BLaER1 (cell line): ENCODE results near the gene ATXN2.
A peak's percentile ranks its signal among the peaks of the same experiment; 100 is the strongest.

Source experiments
- H3K27ac ChIP-seq: shearing (Covaris generic); formaldehyde crosslinking; 2 replicates; pipeline ENCODE4 v1.8.1; 2022
- H3K27me3 ChIP-seq: shearing (Covaris generic); formaldehyde crosslinking; 2 replicates; pipeline ENCODE4 v1.8.1; 2022
- H3K36me3 ChIP-seq: shearing (Covaris generic); formaldehyde crosslinking; 2 replicates; pipeline ENCODE4 v1.8.1; 2022
- H3K4me1 ChIP-seq: shearing (Covaris generic); formaldehyde crosslinking; 2 replicates; pipeline ENCODE4 v1.8.1; 2022
- H3K4me2 ChIP-seq: shearing (Covaris generic); formaldehyde crosslinking; 2 replicates; pipeline ENCODE4 v1.8.1; 2022
- H3K4me3 ChIP-seq: shearing (Covaris generic); formaldehyde crosslinking; 2 replicates; pipeline ENCODE4 v1.8.1; 2022
- H3K9ac ChIP-seq: shearing (Covaris generic); formaldehyde crosslinking; 2 replicates; pipeline ENCODE4 v1.8.1; 2022
- H3K9me3 ChIP-seq: shearing (Covaris generic); formaldehyde crosslinking; 2 replicates; pipeline ENCODE4 v1.8.1; 2022
- H4K20me1 ChIP-seq: shearing (Covaris generic); formaldehyde crosslinking; 2 replicates; pipeline ENCODE4 v1.8.1; 2022
- Cebpa-rat ChIP-seq: shearing (Covaris generic); IDR thresholded peaks from 2 replicates; pipeline ENCODE4 v1.8.1; 2022

Gene ATXN2

DNA sequence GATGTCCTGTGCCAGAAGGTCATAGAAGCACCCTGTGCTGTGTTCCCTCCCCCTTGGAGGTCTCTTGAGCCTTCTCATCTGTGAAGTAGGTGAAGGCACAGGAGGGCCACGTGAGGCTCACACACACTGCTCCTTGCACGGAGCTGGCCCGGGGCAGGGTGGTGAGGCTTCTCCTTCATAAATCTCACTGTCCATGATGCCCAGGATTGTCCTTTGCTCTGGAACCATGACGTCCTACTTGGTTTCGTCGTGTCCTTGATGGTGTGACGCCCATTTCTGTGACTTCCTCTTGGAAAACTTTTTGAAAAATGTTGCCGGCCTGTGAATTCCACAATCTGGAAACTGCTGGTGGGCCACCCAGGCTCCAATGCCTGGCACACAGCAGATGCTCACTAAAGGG lies 159.0 kb downstream of the ATXN2 start:
- peak overlapping the region; percentile 20; the same call in 1 of the 2 replicates for H3K27ac ChIP-seq
- no peak overlapping the region for H3K9ac ChIP-seq
- H3K9me3 ChIP-seq, result no peaks in the 10 kb centered on the region
- H3K4me2 ChIP-seq, result peak overlapping the region; percentile 90
- no peaks in the 10 kb centered on the region for H3K27me3 ChIP-seq
- H3K4me1 ChIP-seq, result peaks cover 100% of the 10 kb centered on the region
- TF ChIP-seq Cebpa-rat, result no peak
- H4K20me1 ChIP-seq, result peaks cover 100% of the 10 kb centered on the region
- H3K4me3 ChIP-seq, result no peak overlapping the region
- H3K36me3 ChIP-seq, result peaks cover 45% of the 10 kb centered on the region

DNA sequence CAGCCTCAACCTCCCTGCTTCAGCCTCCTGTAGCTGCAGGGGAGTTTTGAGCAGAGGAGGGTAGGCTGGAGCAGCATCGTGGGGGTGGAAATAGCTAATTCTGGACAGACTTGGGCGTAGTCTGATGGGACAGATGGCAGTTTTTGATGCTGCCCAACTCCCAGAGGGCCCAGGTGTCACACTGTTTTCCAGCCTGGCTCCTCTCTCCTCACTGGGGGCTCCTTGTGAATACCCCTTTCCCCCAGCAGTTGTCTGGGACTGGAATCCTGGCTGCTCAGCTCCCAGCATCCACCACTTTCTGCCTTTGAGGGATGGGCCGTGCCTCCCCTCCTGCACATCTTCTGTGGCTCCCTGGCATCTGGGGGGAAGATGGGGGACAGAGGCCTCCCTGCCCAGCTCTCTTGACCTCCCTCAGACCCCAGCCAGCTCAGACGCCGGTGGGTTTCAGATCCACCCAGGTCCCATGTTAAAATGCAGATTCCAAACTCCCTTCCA lies 159.4 kb downstream of the ATXN2 start:
- no peak overlapping the region for H3K4me3 ChIP-seq
- peaks cover 100% of the 10 kb centered on the region for H3K4me1 ChIP-seq
- peak overlapping the region; percentile 90 for H3K4me2 ChIP-seq
- TF ChIP-seq Cebpa-rat, result no peak
- peak overlapping the region; percentile 31; the same call in 1 of the 2 replicates for H3K9ac ChIP-seq
- H3K27ac ChIP-seq, result 0 out of 2 replicates have a peak overlapping the region, but pooled peaks have one; percentile 20
- no peaks in the 10 kb centered on the region for H3K27me3 ChIP-seq
- peaks cover 100% of the 10 kb centered on the region for H4K20me1 ChIP-seq
- no peaks in the 10 kb centered on the region for H3K9me3 ChIP-seq
- peaks cover 45% of the 10 kb centered on the region for H3K36me3 ChIP-seq

DNA sequence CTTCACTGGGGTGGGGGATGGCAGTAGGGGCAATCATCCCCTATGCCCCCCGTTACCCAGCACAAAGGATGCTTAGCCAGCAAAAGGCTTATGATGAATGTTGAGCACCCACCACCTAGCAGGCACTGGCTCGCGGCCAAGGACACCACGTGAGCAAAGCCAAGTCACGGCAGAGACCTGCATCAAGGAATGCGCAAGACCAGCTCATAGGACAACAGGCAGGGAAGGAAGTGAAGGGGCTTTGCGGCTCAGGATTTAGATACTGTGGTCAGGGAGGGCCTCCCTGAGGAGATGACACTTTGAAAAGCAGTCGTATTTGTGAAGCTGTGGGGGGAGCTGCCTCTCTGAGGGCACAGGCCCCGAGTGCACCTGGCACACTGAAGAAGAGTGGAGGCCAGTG lies 160.6 kb downstream of the ATXN2 start:
- TF ChIP-seq Cebpa-rat, result no peak
- Histone ChIP-seq H3K9me3 (no peaks in the 10 kb centered on the region), H3K27ac (peak overlapping the region; percentile 73; the same call in 1 of the 2 replicates), H3K4me1 (peaks cover 100% of the 10 kb centered on the region), H3K4me2 (peak overlapping the region; percentile 90), H3K27me3 (no peaks in the 10 kb centered on the region), H3K4me3 (peak overlapping the region; percentile 41; the same call in 1 of the 2 replicates), H4K20me1 (peaks cover 100% of the 10 kb centered on the region), H3K9ac (peak overlapping the region; percentile 50; the same call in 1 of the 2 replicates), H3K36me3 (peaks cover 40% of the 10 kb centered on the region)

DNA sequence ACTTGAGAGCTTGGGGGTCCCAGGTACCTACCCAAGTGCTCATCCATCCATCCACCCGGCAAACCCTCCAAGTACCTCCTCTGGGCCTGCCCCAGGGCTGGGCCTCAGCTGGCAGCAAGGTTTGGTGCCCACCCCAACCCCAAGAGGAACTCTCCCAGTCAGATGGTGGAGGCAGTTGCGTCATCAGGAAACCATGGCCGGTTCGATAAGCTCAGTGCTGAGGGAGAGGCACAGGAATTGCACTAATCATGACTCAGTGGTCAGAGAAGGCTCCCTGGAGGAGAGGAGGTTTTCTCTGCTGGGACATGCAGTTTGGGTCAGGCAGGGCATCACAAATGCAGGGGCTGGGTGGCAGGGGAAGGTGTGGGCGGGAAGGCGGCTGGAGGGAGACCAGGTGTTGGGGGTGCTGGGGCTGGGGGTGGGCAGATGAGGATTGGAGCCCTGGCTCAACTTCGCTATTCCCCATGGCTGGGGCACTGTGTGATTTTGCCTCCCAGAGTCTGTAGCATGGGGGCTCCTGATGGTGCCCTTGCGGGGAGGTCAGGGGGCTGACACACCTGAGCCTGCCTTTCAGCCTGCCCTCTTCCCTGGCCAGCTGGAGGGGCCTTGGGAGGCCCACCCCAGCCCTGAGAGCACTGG lies 161.2 kb downstream of the ATXN2 start:
- H3K4me3 ChIP-seq, result peak overlapping the region; percentile 41; the same call in 1 of the 2 replicates
- H3K4me1 ChIP-seq, result peaks cover 100% of the 10 kb centered on the region
- H4K20me1 ChIP-seq, result peaks cover 100% of the 10 kb centered on the region

DNA sequence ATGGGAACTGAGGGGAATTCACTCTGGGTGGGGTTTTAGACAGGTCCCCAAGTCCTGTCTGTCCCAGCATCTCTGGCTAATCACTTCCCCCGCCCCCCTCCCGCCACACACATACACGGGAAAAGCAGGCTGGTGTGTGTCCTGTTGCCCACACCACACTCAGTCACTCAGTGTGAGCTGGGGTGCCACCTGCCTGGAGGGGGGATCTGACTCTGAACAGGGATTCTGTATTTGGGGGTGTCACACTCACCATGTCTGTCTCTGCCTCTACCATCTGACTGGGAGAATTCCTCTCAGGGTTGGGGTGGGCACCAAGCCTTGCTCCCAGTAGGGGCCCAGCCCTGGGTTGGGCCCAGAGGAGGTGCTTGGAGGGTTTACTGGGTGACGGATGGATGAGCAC lies 162.3 kb downstream of the ATXN2 start:
- Histone ChIP-seq H4K20me1 (peaks cover 100% of the 10 kb centered on the region), H3K27ac (peak overlapping the region; percentile 73; the same call in 1 of the 2 replicates), H3K27me3 (no peaks in the 10 kb centered on the region), H3K9me3 (no peaks in the 10 kb centered on the region), H3K36me3 (peaks cover 26% of the 10 kb centered on the region; the same call in 1 of the 2 replicates), H3K4me1 (peaks cover 100% of the 10 kb centered on the region), H3K4me3 (no peak overlapping the region), H3K4me2 (peak overlapping the region; percentile 90), H3K9ac (no peak overlapping the region)
- TF ChIP-seq Cebpa-rat, result no peak

More for the DNA sequence above, 161.2 kb downstream of the ATXN2 start:
- Histone ChIP-seq H3K9me3 (no peaks in the 10 kb centered on the region), H3K27me3 (no peaks in the 10 kb centered on the region), H3K36me3 (peaks cover 34% of the 10 kb centered on the region), H3K4me2 (peak overlapping the region; percentile 90), H3K9ac (peak overlapping the region; percentile 50; the same call in 1 of the 2 replicates), H3K27ac (peak overlapping the region; percentile 73; the same call in 1 of the 2 replicates)
- TF ChIP-seq Cebpa-rat, result peak; percentile 89

DNA sequence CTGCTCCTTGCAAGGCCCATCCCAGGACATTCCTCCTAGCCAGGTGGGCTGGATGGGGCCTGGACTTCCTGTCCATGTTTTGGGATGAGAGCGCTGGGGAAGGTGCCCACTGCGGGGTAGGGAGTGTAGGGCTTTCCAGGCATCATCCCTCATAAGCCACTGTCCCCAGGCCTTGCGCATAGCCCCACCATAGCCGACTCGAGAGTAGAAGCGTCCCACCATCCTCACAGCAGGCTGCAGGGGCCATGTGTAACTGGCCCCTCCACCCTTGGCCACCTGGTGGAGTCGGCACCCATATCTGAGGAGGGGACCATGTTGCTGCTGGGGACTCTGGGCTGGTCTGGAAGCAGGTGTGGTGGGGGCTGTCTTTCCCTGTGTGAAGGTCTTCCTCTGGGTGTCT lies 162.8 kb downstream of the ATXN2 start:
- Histone ChIP-seq H3K36me3 (peaks cover 21% of the 10 kb centered on the region; the same call in 1 of the 2 replicates), H3K9me3 (no peaks in the 10 kb centered on the region), H3K27me3 (no peaks in the 10 kb centered on the region), H3K27ac (peak overlapping the region; percentile 73), H3K4me2 (peak overlapping the region; percentile 90), H3K4me3 (no peak overlapping the region), H3K9ac (0 out of 2 replicates have a peak overlapping the region, but pooled peaks have one; percentile 22), H4K20me1 (peaks cover 100% of the 10 kb centered on the region), H3K4me1 (peaks cover 100% of the 10 kb centered on the region)
- TF ChIP-seq Cebpa-rat, result no peak

DNA sequence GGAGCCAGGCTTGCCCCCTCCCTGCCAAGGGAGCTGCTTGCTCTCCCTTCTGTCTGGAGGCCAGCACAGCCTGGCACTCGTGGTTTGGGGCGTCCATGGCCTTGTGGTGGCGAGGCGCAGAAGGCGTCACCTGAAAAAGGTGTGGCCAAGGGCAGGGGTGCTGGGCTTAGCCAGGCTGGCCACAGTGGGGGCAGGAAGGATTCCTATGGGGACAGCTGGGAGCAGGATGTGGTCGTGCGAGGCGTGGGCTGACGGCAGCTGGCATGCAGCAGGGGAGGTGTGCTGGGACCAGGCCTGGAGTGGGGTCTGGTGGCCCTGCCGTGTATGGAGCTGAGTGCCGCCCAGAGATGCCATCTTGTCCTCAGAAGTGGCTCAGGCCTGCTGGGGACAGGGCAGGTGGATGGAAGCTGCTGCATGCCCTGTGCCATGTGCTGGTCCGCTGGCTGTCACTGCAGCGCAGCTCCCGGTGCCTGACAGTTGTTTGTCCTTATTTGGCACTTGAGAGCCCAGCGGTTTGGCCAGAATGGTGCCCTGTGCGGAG lies 163.4 kb downstream of the ATXN2 start:
- Histone ChIP-seq H3K4me1 (peaks cover 100% of the 10 kb centered on the region), H3K27ac (peak overlapping the region; percentile 73), H3K4me3 (no peak overlapping the region), H4K20me1 (peaks cover 100% of the 10 kb centered on the region), H3K9me3 (no peaks in the 10 kb centered on the region), H3K36me3 (peaks cover 15% of the 10 kb centered on the region; the same call in 1 of the 2 replicates), H3K4me2 (peak overlapping the region; percentile 90), H3K9ac (0 out of 2 replicates have a peak overlapping the region, but pooled peaks have one; percentile 22), H3K27me3 (no peaks in the 10 kb centered on the region)
- no peak for TF ChIP-seq Cebpa-rat

DNA sequence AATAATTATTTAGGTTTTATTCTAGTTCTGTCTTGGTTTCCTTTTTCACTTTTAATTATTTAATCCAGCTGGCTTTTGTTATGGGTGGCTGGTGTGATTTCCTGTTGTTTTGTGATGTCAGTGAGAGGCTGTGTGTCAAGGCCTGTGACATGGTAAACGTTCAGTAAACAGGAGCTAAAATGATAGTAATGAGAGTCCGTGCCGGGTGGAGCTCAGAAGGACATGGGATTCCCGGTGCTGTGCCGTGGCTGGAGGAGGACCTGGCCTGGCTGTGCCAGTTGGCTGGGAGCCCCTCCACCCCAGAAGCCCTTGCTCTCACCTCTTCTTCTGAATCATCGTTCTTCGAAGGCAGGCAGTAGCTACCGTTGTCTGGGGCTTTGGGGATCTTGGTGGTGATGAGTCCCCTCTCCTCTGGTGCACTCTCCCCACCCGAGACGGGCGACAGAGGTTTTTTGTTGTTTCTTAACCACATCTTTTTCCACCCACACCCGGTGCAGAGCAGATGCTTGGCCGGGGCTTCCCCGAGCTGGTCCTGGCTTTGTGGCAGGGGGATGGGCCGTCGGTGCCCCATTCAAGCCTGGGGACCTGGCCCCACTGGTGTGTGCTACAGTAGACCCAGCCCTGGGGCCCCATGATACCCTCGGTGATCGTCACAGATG lies 164.3 kb downstream of the ATXN2 start:
- TF ChIP-seq Cebpa-rat, result no peak
- H4K20me1 ChIP-seq, result peaks cover 100% of the 10 kb centered on the region
- peak overlapping the region; percentile 73 for H3K27ac ChIP-seq
- no peaks in the 10 kb centered on the region for H3K27me3 ChIP-seq
- 0 out of 2 replicates have a peak, but pooled peaks cover 6% of the 10 kb centered on the region for H3K36me3 ChIP-seq
- H3K4me1 ChIP-seq, result peaks cover 100% of the 10 kb centered on the region
- H3K9me3 ChIP-seq, result no peaks in the 10 kb centered on the region
- H3K4me2 ChIP-seq, result peak overlapping the region; percentile 90
- peak overlapping the region; percentile 41 for H3K4me3 ChIP-seq
- H3K9ac ChIP-seq, result peak overlapping the region; percentile 56

DNA sequence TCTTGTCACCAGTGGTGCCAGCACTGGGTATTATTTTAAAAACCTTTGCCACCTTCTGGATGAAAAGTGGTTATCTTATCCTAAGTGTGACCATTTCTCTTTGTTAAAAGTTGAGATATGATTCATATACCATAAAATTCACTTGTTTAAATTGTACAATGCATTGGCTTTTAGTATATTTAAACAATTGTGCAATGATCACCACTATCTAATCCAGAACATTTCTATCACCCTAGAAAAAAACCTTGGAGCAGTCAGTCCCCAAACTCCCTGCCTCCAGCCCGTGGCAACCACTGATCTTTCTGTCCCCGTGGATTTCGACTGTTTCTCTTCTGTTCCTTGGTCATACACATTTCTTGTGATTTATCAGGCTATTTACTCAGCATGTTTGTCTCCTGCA lies 165.1 kb downstream of the ATXN2 start:
- Histone ChIP-seq H3K36me3 (0 out of 2 replicates have a peak, but pooled peaks cover 3% of the 10 kb centered on the region), H3K27ac (peak overlapping the region; percentile 69; the same call in 1 of the 2 replicates), H3K4me3 (peak overlapping the region; percentile 41), H3K9me3 (no peaks in the 10 kb centered on the region), H3K9ac (peak overlapping the region; percentile 56), H4K20me1 (peaks cover 100% of the 10 kb centered on the region), H3K4me1 (peaks cover 100% of the 10 kb centered on the region), H3K27me3 (no peaks in the 10 kb centered on the region), H3K4me2 (peak overlapping the region; percentile 90)
- TF ChIP-seq Cebpa-rat, result no peak
